ENCODE measurements around the gene REG4. TPM values are rescaled to one million over a fixed set of nuclear protein-coding genes. Genes with fewer than 3 reads are reported as not detected.

REG4 gene
- total and polyA plus RNA-seq, 2 of the 13 experiments (the other 11 are each of a cell fraction or from before 2014, with no cell fraction given) = not detected

DNA sequence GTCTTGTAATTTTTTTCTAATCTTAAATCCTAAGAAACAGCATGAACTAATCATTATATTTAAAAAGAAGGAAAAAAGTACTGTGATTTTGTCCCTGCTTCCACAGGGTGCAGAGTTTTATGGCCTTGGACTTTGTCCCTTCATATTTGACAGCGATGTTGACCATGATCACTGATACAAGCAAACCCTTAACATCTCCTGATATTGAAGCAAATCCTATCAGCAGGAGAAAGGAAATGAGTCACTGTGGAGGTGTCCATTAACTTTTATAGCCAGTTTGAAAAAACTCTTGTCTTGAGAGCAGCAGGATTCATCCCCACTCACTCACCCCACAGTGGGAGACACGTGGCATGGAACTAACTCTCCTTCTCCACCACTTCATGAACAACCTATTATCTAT lies 5.1 kb upstream of the REG4 start (continued):
- no peak for TF ChIP-seq ZNF281 (CRISPR knock-in tag; IDR thresholded peaks at IDR 0.05; ENCODE audit: borderline replicate concordance)
- no peak for TF ChIP-seq CBX1 (IDR thresholded peaks at IDR 0.05; ENCODE audit: low read depth)
- no peak for TF ChIP-seq TFE3 (CRISPR knock-in tag; IDR thresholded peaks at IDR 0.05)
- no peak for TF ChIP-seq AKNA (CRISPR knock-in tag; IDR thresholded peaks at IDR 0.05; ENCODE audit: borderline replicate concordance)
- no peak for TF ChIP-seq ZNF335 (CRISPR knock-in tag; IDR thresholded peaks at IDR 0.05)
- TF ChIP-seq FOXK2 (IDR thresholded peaks at IDR 0.05) = no peak
- no peak for TF ChIP-seq BRF2 (CRISPR knock-in tag; IDR thresholded peaks at IDR 0.05)
- no peak for TF ChIP-seq TMF1 (CRISPR knock-in tag; IDR thresholded peaks at IDR 0.05; ENCODE audit: low read depth)
- TF ChIP-seq E2F1 (CRISPR knock-in tag; IDR thresholded peaks at IDR 0.05) = no peak
- no peak for TF ChIP-seq ZNF766 (CRISPR knock-in tag; IDR thresholded peaks at IDR 0.05; ENCODE audit: borderline replicate concordance)
- TF ChIP-seq MEF2D (CRISPR knock-in tag; IDR thresholded peaks at IDR 0.05) = no peak
- TF ChIP-seq JDP2 (CRISPR knock-in tag; IDR thresholded peaks at IDR 0.05; ENCODE audit: borderline replicate concordance) = no peak
- peak; percentile 63 for TF ChIP-seq CREM (IDR thresholded peaks at IDR 0.05)
- TF ChIP-seq CREM (CRISPR knock-in tag; IDR thresholded peaks at IDR 0.05) = no peak
- no peak for TF ChIP-seq CREB1 (IDR thresholded peaks at IDR 0.05)
- peak; percentile 49; the same call in 1 of the 2 replicates for TF ChIP-seq CREB1 (CRISPR knock-in tag; IDR thresholded peaks at IDR 0.05)
- TF ChIP-seq ZFP91 (CRISPR knock-in tag; IDR thresholded peaks at IDR 0.05; ENCODE audit: borderline replicate concordance) = no peak
- no peak for TF ChIP-seq ZNF501 (CRISPR knock-in tag; IDR thresholded peaks at IDR 0.05)
- no peak for TF ChIP-seq KMT2B (CRISPR knock-in tag; IDR thresholded peaks at IDR 0.05)

Data from HepG2 (cell line).